Stimulated activated CD4-positive, alpha-beta T cell treated with anti-CD3 and anti-CD28 coated beads, Interleukin-15, amount 100 ng/mL, for 48 hours (primary cell): Measurements from ENCODE around the gene TRAIP.
"Not testable (repeated sequence)": the region's sequence is repeated elsewhere in the genome, so short reads cannot be mapped to it uniquely, and the experiment has no call there.

Experiments
- DNase-seq, 2 donors: peaks; one replicate each; pipeline ENCODE4 v3.0.0-alpha.2; 2020; ENCODE audit warnings: low read depth in 2 of 2

The TRAIP gene

DNA sequence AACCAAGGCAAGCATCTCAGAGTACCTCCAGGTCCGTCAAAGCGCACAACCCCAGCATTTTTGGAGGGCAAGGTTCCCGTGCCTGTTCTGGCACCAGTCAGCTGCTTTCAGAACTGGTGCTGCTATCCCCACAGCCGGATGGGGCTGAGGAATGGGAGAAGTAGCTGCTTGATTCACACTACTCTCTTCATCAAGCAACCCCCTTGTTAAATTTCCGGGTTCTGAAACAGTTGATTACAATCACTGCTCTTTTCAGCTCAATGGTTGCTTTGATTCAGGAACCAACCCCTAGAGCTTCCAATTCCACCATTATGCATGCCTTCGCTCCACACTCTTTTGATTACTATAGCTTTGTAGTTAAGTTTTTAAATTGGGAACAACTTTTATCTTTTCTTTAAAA is 30.3 kb downstream of the TRAIP start:
- DNase-seq = no peak

DNA sequence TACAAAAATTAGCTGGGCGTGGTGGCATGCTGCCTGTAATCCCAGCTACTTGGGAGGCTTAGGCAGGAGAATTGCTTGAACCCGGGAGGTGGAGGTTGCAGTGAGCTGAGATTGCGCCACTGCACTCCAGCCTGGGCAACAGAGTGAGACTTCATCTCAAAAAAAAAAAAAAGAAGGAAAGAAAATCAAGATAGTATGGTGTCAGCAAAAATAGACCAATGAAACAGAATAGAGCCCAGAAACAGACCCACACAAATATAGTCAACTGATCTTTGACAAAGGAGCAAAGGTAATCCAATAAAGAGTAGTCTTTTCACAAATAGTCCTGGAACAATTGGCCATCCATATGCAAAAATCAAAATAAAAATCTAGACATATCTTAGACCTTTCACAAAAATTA is 33.2 kb downstream of the TRAIP start:
- DNase-seq = not testable (repeated sequence)

DNA sequence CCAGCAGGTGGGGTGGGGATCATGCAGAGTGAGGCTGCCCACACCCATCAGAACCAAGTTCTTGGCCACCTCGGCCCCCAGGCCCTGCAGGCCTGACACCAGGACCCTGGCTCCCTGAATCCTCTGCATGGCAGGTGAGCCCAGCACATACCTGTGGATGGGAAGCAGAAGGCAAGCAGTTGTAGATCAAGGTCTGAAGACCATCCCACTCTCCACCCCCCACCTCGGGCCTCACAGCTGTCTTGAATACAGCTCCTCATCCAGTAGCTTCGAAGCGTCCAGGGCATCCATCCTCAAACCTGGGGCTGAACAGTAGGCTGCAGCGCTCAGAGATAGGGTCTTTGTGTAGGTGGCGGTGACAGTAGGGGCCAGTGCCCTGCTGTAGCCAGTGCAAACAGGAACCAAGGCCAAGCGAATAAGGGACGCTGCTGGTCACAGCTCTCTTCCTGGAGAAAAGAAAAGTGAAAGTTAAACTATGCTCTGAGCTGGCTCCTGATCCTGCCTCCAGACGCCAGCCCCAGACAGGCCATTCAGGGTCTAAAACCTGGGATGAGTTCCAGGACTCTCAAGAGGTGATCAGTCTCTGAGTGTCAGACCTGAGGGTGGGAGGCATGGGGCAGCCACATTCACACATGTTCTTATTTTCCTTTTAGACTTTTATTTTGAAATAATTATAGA is 42.7 kb downstream of the TRAIP start, which contains the start of gene UBA7:
UBA7 (minus strand) TSS at position 457 of the 678 bp plus-strand sequence; CDS start at position 291, 166 bp downstream.
- peak in 1 of 2 donors; percentile 16 for DNase-seq

DNA sequence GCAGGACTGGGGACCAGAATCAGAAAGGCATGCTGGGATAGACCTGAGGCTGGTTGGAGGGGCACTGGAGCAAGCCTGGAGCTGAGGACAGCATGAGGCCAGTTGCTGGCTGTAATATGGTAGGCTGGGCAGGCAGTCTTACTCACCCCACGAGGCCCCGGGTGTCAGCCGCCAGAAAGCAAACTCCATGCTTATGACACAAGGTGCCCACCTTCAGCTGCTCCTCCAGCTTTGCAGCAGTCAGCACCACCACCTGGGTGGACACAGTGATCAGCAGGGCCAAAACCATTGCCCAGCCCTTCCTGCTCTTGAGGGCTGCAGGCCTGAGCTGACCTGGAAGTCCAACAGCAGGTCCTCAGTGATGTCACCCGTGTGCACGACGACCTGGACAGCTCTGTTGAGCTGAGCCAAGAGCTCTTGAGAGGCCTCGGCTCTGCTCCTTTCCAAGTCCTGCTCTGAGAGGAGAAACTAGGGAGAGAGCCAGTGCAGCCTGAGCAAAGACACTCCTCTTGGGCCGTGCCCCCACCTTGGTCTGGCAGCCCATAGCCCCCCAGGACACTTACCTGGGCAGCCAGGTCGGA is 43.4 kb downstream of the TRAIP start:
- no peak for DNase-seq

DNA sequence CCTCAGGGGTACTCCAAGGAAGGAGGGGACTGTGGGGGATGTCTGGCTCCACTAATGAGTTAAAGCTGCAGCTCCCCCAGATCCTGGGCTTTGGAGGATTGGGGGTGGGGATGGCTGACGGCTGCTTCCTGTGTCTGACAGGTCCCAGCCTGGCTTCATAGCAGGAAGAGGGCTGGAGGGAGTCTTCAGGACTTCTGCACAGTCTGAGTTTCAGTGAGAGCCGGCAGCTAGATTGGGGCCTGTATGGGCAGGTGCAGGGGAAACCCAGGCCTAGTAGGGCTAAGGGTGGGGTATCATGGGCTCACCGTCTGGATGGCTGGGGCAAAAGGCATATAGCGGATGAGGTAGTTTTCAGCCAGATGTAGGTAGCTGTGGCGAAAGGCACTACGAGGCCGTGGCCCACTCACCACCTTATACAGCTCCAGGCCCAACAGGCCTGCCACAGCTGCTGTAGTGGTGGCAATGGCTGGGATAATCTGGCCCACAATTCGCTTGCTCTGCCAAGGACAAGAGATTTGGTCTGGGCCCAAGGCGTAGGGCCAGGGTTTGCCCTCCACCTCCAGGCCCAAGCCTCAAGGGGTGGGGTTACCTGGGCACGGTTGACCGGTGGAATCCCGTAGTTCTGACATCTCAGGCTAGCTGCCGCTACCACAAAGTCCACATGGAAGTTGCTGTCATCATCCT is 48.8 kb downstream of the TRAIP start:
- DNase-seq = no peak

DNA sequence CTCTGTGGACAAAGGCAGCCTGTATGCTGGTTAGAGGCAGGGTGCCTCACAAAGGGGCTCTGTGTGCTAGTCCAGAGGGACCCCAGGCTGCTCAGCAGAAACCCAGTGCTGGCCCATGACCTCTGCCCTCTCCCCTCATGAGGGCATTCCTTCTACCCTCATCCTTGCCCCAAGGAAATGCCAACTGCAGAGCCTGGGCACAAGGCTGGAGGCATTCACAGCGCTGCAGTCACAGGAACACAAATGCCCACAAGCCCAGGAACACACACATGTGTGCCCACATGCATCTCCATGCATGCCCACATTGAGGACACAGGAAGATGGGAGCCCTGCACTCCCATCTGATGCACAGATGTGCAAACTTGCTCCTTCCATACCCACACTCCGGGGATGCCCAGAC is 49.5 kb downstream of the TRAIP start:
- DNase-seq = no peak

DNA sequence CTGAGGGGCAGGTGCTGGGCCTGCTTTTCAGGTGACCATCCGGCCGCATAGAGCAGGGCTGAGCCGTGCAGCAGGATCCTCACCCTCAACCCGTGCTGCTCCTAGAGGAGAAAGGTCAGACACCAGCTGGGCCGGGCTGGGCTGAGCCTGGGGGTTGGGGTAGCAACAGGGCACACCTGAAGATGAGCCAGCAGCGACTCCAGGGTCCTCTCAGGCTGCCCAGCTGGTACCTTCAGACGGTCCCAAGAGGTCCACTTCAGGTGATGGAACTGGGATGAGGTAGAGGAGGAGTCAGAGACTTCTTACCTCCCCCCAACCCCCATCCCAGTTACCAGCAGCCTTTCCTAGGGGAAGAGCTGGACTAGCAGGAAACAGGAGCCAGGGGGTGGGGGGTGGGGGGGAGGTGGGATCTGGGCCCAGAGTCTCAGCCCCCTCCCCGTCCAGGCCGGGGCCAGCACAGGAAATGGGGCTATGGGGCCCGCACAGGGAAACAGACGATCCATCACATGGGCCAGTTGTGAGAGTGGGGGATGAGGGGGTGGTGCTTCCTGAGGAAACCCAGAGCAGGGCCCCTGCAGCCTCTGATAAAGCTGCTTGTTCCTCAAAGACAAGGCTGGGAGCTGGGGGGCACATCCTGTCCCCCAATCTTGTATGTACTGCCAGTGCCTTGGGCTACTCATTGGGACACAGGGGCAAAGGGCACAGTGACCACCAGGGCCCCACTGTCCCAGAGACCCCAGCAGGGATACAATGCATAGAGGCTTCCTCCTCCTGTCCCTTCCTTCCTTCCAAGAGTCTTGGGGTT is 50.3 kb downstream of the TRAIP start:
- no peak for DNase-seq

DNA sequence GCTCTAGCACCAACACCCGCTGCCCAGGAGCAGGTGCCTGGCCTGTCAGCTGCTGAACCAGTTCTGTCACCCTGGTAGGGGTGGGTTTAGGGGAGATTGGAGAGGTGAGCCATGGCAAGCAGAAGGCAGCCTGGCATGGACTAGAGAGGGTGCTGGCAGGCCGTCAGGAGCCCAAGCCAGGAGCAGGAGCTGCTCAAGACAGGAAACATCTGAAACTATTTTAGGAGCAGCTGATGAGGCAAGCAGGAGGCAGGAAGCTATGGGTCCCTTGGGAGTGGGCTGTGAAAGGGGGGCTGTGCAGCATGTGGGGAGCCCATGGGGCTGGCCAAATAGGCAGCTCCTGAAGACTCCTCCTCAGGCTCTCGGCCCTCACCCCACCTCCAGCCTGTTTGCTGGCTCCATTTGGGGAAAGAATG is 51.0 kb downstream of the TRAIP start:
- no peak for DNase-seq

DNA sequence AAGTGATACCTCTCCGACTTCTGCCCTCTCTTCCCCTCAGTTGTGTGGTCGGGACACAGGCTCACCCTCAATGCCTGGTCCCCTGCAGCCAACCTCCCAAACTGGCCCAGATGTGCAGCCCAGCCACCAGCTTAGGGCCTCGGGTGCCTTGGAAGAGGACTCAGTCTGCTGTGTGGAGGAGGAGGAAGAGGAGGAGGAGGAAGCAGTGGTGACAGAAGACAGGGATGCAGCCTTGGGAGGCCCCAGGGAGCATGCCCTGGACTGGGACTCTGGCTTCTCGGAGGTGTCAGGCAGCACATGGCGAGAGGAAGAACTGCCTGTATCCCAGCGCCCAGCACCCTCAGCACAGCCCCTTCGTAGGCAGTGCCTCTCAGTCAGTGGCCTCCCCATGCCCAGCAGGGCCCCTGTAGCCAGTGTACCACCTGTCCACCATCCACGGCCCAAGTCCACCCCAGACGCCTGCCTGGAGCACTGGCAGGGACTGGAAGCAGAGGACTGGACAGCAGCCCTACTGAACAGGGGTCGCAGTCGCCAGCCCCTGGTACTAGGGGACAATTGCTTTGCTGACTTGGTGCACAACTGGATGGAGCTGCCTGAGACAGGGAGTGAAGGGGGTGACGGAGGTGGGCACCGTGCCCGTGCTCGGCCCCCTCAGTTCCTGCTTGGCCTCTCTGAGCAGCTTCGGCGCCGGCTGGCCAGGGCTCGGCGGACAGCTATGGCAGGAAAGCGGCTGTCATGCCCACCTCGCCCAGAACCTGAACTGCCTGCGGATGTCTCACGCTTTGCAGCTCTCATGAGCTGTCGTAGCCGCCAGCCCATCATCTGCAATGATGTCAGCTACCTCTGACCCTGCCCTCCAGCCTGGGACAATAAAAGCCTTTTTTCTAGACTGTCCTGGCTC is 52.0 kb downstream of the TRAIP start:
- no peak for DNase-seq

DNA sequence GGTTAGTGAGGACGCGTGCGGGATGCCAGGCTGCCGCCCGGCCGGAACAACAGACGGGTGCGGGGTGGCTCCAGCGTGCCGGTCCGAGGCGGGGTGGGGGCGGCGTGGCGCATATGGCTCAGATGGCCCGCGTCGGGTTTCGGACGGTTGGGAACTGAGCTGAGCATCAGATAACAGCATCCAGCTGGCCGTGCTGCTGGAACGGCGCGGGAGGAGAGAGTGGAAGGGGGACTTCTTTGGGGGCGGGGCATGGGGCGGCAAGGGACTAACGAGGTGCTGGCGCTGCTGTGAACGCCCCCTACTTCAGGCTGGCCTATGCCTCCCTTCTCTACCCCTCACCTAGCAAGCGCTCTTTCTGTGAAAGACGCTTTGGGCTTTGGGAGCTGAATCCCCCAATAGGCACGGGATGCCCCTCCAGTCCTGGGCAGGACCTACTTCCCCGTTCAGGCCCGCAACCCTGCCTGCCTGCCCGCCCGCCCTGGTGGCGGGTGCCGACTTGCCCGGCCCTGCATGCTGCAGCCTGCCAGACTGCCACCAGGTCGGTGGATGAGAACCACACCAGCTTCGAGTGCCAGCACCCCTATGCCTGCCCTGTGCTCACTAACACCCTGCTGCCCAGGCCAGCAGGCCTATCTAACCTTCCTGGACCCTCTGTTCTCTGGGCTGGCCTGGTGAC is 52.8 kb downstream of the TRAIP start:
- DNase-seq = peak in 1 of 2 donors; percentile 12

DNA sequence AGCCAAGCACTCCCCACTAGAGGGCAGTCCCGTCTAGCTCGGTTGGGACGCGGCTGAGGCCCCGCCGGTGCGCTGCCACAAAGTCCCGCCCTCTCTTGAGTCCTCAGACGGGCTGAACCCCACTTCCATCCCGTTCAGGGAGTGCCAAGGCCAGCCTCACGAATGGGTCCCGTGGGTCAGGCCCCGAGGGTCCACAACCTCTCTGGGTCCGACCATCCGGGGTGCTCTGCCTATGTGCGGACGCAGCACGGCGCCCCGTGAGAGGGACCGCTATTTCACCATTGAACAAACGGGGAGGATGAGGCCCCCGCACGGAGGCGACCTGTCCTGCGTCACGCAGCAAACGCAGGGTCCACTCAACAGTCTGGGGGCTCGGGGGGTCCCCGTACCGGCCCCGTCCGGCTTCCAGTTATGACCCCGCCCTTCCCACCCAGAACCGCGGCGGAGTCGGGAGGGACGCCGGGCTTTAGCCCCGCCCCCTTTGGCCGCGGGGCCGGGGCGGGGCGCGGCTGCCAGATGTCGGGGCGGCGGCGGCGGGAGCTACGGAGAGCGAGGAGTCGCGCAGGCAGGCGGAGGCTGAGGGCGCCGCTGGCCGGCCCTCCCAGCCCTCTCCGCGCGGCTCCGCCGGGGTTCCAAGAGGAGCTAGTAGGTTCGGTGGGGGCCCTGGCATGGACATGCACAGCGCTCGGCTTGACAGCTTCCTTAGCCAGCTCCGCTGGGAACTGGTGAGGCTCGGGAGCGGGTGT is 53.5 kb downstream of the TRAIP start, which contains the start of gene INKA1:
INKA1 (plus strand) TSS at position 543 of the 746 bp plus-strand sequence; CDS start at position 675, 132 bp downstream.
- DNase-seq = peak; percentile 73 to 87

DNA sequence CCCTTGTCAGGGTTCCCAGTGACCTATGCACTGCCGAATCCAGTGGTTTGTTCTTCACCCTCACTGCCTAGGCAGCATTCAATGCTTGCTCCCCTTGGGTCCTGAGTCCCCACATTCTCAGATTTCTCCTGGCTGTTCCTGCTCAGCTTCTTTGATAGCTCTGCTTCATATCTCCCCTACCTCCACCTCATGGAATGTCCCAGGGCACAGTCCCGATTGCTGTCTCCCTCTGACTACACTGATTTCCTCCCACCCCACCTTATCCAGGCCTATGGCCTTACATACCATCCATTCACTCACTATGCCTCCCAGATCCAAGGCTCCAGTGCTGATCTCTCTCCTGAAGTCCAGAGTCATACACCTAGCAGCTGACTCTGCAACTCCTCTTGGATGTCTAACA is 55.2 kb downstream of the TRAIP start:
- DNase-seq = no peak

DNA sequence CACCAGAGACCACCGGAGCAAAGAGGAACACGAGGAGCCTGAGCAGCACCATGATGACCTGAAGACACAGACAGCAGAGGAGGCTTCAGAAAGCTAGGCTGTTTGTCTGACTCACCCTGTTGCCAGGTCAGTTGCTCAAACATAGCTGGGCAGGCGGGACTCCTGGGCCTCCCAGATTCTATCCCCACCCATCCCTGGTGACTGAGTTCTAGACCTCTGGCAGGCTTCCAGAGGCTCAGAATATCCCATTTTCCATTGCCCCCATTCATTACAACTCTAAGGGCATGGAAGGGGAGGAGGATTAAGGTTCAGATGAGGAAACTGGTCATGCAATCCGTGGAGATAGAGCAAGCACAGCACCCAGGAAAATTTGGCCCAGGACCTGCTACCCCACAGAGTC is 56.6 kb downstream of the TRAIP start, which contains the start of gene CDHR4:
CDHR4 (minus strand) TSS at position 113 of the 400 bp plus-strand sequence; CDS start at position 52, 61 bp downstream.
- DNase-seq = no peak

DNA sequence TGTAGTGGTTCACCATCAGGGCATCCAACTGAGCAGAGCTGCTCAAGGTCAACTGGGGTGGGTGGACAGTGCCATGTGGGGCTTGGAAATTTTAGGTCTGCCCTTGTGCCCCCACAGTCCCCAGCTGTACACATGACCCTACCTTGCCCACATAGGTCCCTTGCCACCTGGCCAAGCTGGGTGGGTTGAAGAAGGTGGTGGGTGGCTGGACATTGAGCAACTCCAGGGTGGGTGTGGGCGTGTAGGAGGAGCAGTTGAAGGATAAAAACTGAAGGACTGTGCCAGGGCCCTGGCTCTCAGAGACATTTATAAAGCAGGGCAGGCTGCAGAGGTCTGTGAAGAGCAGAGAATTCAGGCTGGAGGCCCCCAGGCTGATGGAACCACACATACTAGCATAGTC is 57.3 kb downstream of the TRAIP start:
- DNase-seq = no peak

DNA sequence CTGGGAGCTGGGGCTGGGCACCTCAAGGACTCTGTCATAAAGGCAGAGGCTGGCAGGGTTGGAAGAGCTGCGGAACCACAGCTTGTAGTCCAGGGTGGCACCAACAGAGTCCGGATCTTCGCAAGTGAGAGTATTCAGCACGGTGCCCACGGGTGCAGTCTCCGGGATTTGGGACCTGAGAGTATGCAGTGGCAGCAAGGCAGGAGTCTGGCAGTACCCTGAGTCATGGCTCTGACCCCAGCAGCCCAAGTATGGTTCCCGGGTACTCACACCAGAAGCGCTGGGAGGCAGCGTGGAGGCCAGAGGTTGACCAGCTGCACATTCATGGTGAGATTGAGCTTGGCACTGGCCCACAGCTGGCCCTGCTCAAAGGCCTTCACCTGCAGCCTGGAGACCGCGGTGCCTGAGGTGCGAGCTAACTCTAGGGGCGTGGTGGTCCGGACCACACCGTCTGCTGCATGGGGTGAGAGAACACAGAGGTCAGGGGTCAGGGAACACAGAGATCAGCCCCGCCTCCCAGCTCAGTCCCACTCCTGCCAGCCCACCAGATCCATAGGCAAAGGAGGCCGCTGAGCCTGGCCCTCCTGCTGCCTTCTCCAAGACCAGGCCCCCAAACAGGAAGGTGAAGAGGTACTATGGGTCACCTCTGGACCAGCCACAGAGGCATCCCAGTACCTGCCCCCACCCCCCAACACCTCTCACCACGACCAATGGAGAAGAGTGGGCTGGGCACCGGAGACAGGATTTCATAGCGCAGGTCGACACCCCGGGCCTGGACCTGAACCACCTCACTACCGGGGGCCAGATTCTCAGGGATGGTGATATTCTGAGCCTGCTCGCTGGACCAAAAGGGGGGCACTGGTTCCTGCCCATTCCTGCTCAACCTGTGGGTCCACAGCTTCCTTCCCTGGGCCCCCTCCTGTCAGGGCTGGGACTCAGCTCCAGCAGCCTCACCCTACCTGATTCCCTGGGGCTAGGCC is 61.1 kb downstream of the TRAIP start:
- no peak for DNase-seq

DNA sequence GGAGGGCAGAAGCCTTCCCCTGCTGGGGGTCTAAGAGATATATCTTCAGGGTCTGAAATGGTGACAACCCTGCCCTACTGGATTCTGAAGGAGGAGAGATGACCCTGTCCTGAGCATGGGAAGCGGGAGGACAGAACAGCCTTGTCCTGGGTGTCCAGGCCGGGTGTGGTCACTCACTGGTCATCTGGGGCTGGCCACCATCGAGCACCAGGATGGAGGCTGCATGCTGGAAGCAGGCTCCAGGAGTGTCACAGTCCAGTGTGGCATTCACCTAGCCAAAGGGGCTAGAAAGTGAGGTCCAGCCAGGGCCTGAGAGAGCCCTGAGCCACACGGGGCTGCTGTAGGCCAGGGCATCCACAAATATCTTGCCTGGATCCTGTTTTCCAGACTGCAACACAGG is 61.9 kb downstream of the TRAIP start:
- DNase-seq = no peak

DNA sequence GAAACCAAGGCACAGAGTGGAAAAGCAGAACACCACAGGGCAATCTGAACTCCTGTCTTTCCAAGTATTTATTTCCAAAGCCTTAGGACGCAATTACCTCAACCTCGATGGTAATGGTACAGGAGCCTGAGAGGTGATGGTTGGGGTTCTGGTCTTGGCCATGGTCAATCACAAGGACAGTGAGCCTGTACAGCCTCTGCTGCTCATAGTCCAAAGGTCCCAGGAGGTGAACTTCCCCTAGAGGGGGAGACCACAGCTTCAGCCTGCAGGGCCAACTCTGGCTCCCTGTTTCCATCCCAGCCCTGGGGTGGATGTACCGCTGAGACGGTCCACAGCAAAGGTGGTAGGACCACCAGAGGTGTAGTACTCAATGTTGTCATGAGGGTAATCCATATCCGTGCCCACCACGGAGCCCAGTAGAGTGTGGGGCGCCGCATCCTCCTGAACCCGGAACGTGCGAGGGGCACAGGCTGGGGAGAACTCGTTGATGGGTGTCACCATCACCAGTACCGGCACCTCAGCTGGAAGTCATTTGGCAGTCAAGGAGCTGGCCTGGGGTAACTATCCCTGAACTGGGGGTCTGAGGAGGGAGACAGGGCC is 62.8 kb downstream of the TRAIP start:
- no peak for DNase-seq
